Activated T-cell treated with anti-CD3 and anti-CD28 coated beads, Interleukin-2, amount 50 U/mL, for 24 hours (primary cell): ENCODE results near the gene GPR132.

ENCODE experiments used
- DNase-seq: peaks from one replicate; pipeline ENCODE4 v3.0.0-alpha.2; 2020
- H3K27ac Mint-ChIP-seq: 2 replicates; pipeline ENCODE4 v1.8.0; 2020; ENCODE audit warnings: mild to moderate bottlenecking, mixed read lengths
- H3K27me3 Mint-ChIP-seq: 2 replicates; pipeline ENCODE4 v1.8.0; 2020; ENCODE audit warnings: mixed read lengths
- H3K36me3 Mint-ChIP-seq: 2 replicates; pipeline ENCODE4 v1.8.0; 2020; ENCODE audit warnings: low read depth, mixed read lengths
- H3K4me1 Mint-ChIP-seq: 2 replicates; pipeline ENCODE4 v1.8.0; 2020; ENCODE audit warnings: low read depth, mixed read lengths
- H3K4me3 Mint-ChIP-seq: 2 replicates; pipeline ENCODE4 v1.8.0; 2020; ENCODE audit warnings: mild to moderate bottlenecking, moderate library complexity, mixed read lengths
- H3K9me3 Mint-ChIP-seq: 2 replicates; pipeline ENCODE4 v1.8.0; 2020; ENCODE audit warnings: mixed read lengths

Gene GPR132

GRCh38 chr14:105094193-105094907, 29.1 kb upstream of the GPR132 start:
- Mint-ChIP-seq H3K27ac (peak overlapping the region; percentile 67), H3K9me3 (no peaks in the 10 kb centered on the region), H3K36me3 (no peaks in the 10 kb centered on the region), H3K4me3 (peak overlapping the region; percentile 77), H3K27me3 (no peaks in the 10 kb centered on the region), H3K4me1 (peaks cover 22% of the 10 kb centered on the region)
- no peak for DNase-seq

GRCh38 chr14:105093431-105094192, 28.4 kb upstream of the GPR132 start:
- peak; percentile 89 for DNase-seq
- peaks cover under 1% of the 10 kb centered on the region for H3K27me3 Mint-ChIP-seq
- H3K4me1 Mint-ChIP-seq: peaks cover 22% of the 10 kb centered on the region
- peak overlapping the region; percentile 67 for H3K27ac Mint-ChIP-seq
- H3K9me3 Mint-ChIP-seq: no peaks in the 10 kb centered on the region
- H3K4me3 Mint-ChIP-seq: peak overlapping the region; percentile 77
- no peaks in the 10 kb centered on the region for H3K36me3 Mint-ChIP-seq

DNA sequence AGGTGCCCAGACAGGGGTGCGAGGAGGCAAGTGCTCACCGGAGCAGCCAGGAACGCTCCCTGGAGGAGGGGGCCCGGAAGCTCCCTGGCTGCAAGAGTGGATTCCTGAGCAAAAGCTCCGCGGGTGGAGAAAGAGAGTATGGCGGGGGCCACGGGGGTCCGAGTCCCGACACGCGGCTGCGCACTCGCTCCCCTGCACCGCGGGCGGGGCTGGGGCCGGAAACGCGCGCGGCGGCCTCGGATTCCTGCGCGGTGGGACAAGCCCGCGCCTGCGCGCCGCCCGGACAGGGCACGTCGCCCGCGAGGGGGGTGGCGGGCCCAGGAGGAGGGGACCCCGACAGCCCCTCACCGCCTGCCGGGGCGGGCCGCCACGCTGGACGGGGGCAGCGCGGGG, 27.8 kb upstream of the GPR132 start:
- peaks cover 22% of the 10 kb centered on the region for H3K4me1 Mint-ChIP-seq
- H3K4me3 Mint-ChIP-seq: peak overlapping the region; percentile 80
- H3K27ac Mint-ChIP-seq: peak overlapping the region; percentile 86
- H3K9me3 Mint-ChIP-seq: no peaks in the 10 kb centered on the region
- DNase-seq: peak; percentile 82
- no peaks in the 10 kb centered on the region for H3K36me3 Mint-ChIP-seq
- H3K27me3 Mint-ChIP-seq: peaks cover 2% of the 10 kb centered on the region

- Mint-ChIP-seq H3K27ac (peak overlapping the region; percentile 86), H3K27me3 (peaks cover 2% of the 10 kb centered on the region), H3K9me3 (no peaks in the 10 kb centered on the region), H3K4me3 (peak overlapping the region; percentile 80), H3K4me1 (peaks cover 25% of the 10 kb centered on the region), H3K36me3 (no peaks in the 10 kb centered on the region)
- DNase-seq: no peak
Measured at GRCh38 chr14:105092171-105093037, 27.2 kb upstream of the GPR132 start.

GRCh38 chr14:105091517-105092170, 26.4 kb upstream of the GPR132 start:
- Mint-ChIP-seq H3K36me3 (no peaks in the 10 kb centered on the region), H3K9me3 (no peaks in the 10 kb centered on the region), H3K4me3 (no peak overlapping the region), H3K27ac (no peak overlapping the region), H3K4me1 (peaks cover 28% of the 10 kb centered on the region), H3K27me3 (peaks cover 2% of the 10 kb centered on the region)
- DNase-seq: no peak

GRCh38 chr14:105091054-105091516, 25.9 kb upstream of the GPR132 start:
- no peak overlapping the region for H3K27ac Mint-ChIP-seq

GRCh38 chr14:105090493-105091053, 25.3 kb upstream of the GPR132 start:
- no peak overlapping the region for H3K4me3 Mint-ChIP-seq

More at GRCh38 chr14:105091054-105091516, 25.9 kb upstream of the GPR132 start:
- Mint-ChIP-seq H3K4me1 (peaks cover 32% of the 10 kb centered on the region), H3K36me3 (no peaks in the 10 kb centered on the region), H3K4me3 (no peak overlapping the region), H3K9me3 (no peaks in the 10 kb centered on the region), H3K27me3 (peaks cover 2% of the 10 kb centered on the region)
- no peak for DNase-seq

DNA sequence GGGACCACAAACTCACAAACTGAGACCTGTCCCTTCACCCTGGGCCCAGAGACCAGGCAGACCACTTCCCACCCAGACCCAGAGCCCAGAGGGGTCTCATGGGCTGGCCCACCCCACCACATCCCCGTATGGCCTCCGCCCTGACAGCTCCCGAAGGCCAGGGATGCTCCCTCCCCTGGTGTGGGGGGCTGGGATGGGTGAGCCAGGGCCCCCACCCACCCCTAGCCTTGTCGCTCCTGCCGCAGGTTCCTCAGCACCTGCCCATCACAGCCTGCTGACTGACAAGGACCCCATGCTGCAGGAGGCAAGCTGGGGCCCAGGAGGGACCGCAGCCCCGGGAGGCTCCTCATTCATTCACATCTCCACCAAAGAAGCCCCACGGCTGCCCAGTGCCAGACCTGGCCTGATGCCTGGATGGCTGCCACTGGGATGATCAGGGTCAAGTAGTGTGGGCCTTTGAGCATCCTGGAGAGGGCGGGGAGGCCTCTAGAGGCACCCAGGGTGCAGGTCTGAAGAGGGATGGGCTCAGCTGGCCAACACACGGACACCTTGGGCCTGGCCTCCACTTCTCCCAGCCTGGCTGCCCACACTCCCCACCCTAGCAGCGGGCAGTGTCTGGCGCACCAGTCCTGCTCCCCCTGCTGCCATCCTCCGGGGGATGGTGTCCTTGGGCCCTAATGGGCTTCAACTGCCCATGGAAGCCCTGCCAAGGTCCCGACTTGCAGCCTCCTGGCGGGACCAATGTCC, 24.7 kb upstream of the GPR132 start:
- H3K4me3 Mint-ChIP-seq: no peak overlapping the region
- H3K27ac Mint-ChIP-seq: no peak overlapping the region
- no peaks in the 10 kb centered on the region for H3K9me3 Mint-ChIP-seq
- H3K36me3 Mint-ChIP-seq: no peaks in the 10 kb centered on the region
- peaks cover 37% of the 10 kb centered on the region for H3K4me1 Mint-ChIP-seq
- peaks cover 2% of the 10 kb centered on the region for H3K27me3 Mint-ChIP-seq
- DNase-seq: no peak

More at GRCh38 chr14:105090493-105091053, 25.3 kb upstream of the GPR132 start:
- H3K4me1 Mint-ChIP-seq: peaks cover 34% of the 10 kb centered on the region
- no peaks in the 10 kb centered on the region for H3K9me3 Mint-ChIP-seq
- DNase-seq: peak; percentile 93
- H3K36me3 Mint-ChIP-seq: no peaks in the 10 kb centered on the region
- no peak overlapping the region for H3K27ac Mint-ChIP-seq
- H3K27me3 Mint-ChIP-seq: peaks cover 2% of the 10 kb centered on the region

DNA sequence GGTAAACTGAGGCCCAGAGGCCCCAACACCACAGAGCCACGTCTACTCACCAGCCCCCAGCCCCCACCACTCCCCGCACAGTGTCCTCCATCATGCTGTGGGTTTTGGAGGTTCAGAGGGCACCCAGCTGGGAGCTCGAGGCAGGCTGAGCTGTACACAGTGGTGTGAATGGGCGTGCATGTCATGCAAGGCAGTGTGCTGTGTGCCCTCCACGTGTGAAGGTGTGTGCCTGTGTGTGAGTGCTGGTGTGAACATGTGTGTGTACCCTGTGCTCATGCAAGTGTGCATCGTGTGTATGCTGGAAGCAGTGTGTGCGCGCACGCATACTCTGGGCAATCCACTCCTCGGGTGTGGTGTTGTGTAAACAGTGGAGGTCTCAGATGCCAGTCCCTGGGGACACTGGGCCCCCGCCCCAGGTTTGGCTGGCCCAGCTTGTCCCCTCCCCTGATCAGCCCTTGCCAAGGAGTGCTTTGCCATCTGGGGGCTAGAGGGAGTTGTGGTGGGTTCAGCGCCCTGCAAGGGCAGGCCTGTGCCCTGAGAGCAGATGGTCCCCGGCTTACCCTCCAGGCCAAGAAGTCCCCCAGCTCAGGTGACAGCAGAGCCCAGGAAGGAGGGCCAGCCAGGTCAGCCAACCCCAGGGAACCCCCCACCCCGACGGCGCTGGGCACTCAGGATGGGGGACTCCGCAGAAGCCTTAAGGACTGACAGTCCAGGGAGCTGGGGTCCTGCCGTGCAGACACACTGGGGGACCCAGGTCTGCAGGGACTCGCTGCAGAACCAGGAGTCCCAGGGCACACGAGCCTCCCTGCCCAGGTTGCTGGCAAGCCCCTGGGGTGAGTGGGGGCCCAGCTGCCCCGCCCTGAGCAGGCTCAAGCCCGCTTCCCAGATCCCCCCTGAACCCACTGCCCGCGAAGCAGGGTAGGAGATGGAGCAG, 23.8 kb upstream of the GPR132 start:
- DNase-seq: no peak
- Mint-ChIP-seq H3K36me3 (no peaks in the 10 kb centered on the region), H3K27ac (no peak overlapping the region), H3K4me1 (peaks cover 32% of the 10 kb centered on the region), H3K4me3 (peak overlapping the region; percentile 15), H3K27me3 (peaks cover 2% of the 10 kb centered on the region), H3K9me3 (no peaks in the 10 kb centered on the region)

DNA sequence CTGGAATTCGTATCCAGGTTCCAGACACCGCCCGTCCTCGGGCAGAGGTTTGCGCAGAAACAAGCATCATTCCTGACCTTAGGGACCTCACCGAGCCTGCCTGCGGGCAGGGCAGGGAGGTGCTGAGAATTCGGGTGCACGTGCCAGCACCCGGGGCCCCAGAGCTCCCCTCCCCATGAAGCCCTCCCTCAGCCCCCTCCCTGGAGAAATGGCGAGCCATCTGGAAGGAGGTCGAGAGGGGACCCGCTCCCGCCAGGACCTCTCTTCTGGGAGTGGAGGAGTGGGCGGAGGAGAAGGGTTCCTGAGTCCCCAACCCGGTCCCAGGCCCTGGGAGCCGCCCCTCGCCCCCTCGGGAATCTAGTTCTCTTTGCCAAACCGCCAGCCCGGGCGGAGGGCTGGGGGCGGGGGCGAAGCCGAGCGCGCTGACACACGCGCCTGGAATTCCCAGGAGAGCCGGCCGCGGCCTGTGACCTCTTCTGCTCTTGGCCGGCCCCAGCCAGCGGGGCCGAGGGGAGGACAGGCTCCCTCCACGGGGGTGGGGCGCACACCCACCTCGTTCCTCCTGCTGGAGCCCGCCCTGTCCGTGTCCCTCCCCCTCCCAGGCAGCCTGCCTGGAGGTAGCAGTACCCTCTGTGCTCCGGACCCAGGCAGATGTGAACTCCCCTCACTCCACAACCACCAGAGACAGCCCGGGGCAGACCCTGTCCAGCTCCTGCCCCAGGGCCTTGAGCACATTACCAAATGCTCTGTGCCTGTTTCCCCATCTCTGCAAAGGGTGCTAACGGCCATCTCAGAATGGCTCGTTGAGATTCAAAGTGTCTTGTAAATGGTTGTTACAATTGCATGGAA, 23.0 kb upstream of the GPR132 start:
- Mint-ChIP-seq H3K36me3 (no peaks in the 10 kb centered on the region), H3K27me3 (peaks cover 2% of the 10 kb centered on the region), H3K27ac (no peak overlapping the region), H3K4me3 (peak overlapping the region; percentile 65), H3K9me3 (no peaks in the 10 kb centered on the region), H3K4me1 (peaks cover 28% of the 10 kb centered on the region)
- no peak for DNase-seq

DNA sequence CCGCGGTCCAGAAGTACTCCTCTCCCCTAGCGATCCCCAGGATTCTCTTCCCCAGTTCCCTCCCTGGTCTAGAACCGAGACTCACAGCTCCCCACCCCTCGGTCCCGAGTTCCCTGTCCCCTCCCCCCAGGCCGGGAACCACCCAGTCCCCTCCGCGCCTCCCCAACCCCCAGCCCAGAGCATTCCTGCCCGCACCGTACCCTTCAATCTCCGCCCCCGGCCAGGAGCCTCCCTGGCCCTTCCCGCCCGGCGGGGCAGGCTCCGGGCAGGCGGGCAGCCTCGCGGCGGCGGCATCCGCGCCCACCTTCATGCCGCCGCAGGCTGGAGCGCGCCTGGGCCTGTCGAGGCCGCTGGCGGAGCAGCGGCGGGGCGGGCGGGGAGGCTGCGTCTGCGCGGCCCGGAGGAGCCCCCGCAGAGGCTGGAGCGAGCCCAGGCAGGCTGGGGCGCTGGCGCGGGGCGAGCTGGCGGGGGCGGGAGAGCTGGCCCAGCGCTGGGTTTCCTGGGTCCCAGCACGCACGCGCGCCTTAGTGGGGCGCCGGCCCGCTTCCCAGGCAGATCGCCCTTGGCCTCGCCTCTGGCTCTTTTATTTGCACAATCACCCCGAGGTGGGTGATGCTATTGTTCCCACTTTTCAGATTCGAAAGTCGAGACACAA, 22.2 kb upstream of the GPR132 start:
- peak overlapping the region; percentile 79 for H3K4me3 Mint-ChIP-seq
- peaks cover 26% of the 10 kb centered on the region for H3K4me1 Mint-ChIP-seq
- DNase-seq: no peak
- no peaks in the 10 kb centered on the region for H3K9me3 Mint-ChIP-seq
- no peaks in the 10 kb centered on the region for H3K36me3 Mint-ChIP-seq
- peaks cover 2% of the 10 kb centered on the region for H3K27me3 Mint-ChIP-seq
- H3K27ac Mint-ChIP-seq: no peak overlapping the region
